GM12864 (cell line): ENCODE results near the gene TAGLN2.

Experiments
- DNase-seq: peaks from one replicate; pipeline ENCODE4 v3.0.0-alpha.2; 2011; ENCODE audit warnings: low read depth
- H3K4me3 ChIP-seq: 2 replicates; pipeline ENCODE4 v1.5.1; 2011; ENCODE audit warnings: mild to moderate bottlenecking, low read depth, low read length, control low read depth
- TF ChIP-seq, protein P1 (sequence below): IDR thresholded peaks from 2 replicates; pipeline ENCODE4 v1.5.1; 2011; ENCODE audit warnings: low read depth, mild to moderate bottlenecking, moderate library complexity, low read length, control low read depth, inconsistent platforms; ENCODE audit errors: missing control alignments

The TAGLN2 gene

DNA sequence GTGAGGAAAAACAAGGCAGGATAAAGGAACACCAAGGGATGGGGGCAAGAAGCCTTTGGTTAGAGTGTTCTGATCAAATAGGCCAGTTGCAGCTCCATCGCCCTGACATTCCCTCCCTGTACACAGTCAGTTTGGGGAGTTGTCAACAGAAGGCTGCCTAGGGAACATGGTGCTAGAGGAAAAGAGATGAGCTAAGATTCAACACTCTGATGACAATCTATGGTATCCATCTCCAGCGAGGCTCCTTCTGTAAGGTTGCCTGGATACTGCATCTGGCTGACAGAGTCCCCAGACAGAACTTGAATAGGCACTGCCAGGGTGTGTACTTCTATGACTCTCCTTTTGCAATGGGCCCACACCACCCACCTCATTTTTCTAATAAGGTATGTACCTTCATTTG lies 40.0 kb upstream of the TAGLN2 start:
- H3K4me3 ChIP-seq = no peak overlapping the region
- DNase-seq = no peak
- TF ChIP-seq, protein P1, sequence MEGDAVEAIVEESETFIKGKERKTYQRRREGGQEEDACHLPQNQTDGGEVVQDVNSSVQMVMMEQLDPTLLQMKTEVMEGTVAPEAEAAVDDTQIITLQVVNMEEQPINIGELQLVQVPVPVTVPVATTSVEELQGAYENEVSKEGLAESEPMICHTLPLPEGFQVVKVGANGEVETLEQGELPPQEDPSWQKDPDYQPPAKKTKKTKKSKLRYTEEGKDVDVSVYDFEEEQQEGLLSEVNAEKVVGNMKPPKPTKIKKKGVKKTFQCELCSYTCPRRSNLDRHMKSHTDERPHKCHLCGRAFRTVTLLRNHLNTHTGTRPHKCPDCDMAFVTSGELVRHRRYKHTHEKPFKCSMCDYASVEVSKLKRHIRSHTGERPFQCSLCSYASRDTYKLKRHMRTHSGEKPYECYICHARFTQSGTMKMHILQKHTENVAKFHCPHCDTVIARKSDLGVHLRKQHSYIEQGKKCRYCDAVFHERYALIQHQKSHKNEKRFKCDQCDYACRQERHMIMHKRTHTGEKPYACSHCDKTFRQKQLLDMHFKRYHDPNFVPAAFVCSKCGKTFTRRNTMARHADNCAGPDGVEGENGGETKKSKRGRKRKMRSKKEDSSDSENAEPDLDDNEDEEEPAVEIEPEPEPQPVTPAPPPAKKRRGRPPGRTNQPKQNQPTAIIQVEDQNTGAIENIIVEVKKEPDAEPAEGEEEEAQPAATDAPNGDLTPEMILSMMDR = no peak

DNA sequence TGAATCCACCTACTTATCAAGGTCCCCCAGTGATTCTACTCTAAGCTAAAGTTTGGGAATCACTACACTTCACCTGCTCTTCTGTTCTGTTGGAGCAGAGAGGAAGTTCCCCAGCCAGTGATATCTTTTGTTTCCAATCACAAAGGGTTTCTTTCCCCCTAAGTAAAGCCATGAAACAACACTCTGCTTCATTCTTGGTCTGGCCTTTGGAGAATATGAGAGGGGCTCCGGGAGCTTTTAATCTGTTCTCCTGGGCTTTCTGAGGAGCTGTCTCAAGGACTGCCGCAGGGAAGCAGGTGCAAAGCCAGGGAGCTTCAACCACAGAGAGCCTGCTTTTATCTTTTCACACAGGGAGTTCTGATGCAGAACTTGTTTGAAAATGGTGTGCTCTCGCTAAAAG lies 38.8 kb upstream of the TAGLN2 start:
- no peak overlapping the region for H3K4me3 ChIP-seq
- DNase-seq = no peak
- TF ChIP-seq, protein P1 = no peak

DNA sequence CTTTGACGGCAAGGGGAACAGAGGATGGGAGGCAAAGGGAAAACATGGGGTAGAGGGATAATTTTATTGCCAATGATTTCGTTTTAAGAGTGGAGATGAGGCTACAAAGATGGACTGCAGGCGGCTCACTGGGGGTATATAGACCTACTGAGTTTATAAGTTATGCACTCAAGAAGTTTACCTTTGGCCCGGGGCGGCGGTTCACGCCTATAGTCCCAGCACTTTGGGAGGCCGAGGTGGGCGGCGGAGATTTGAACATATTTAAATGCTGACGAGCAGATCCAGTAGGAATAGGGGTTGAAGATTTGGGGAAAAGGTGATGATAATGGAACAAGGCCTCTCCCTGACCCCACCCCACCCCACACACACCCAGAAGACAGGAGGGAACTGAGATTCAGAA lies 36.9 kb upstream of the TAGLN2 start:
- no peak overlapping the region for H3K4me3 ChIP-seq
- TF ChIP-seq, protein P1 = no peak
- no peak for DNase-seq

DNA sequence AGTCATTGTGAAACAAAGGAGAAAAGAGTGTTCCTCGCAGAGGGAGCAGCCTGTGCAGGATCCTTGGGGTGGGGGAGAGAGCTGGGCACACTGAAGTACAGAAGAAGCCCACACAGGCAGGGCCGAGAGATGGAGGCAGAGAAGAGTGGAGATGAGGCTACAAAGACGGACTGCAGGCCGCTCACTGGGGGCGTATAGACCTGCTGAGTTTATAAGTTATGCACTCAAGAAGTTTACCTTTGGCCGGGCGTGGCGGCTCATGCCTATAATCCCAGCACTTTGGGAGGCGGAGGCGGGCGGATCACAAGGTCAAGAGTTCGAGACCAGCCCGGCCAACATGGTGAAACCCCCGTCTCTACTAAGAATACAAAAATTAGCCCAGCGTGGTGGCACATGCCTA lies 36.3 kb upstream of the TAGLN2 start:
- TF ChIP-seq, protein P1 = no peak
- no peak overlapping the region for H3K4me3 ChIP-seq
- no peak for DNase-seq

DNA sequence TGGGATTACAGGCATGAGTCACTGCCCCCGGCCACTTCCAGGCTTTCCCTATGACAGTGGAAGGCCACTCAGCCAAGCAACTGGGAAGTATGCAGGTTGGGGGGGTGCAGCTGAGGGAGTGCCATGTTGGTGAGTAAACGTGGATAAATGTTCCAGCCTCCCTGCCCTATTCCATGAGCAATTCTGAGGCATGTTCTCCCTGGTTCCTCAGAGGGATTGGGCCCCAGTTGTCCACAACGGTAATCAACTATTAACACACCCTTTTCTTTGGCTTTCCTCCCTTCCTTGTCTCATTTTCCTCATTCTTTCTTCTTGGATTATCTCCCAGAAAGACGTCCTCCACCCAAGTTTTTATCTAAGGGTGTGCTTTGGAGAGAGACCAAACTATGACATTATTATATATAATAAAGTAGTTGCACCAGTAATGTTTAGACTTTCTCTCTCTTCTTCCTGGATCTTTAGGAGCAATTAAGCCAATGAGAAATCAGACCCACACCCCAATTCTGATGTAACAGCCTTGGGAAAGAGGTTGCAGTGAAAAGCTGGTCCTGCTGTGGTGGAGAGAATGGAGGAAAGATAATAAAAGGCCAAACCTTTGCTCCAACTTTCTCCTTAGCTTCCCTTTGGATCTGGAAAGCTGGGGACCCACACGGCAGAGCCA lies 35.5 kb upstream of the TAGLN2 start:
- no peak overlapping the region for H3K4me3 ChIP-seq
- DNase-seq = no peak

DNA sequence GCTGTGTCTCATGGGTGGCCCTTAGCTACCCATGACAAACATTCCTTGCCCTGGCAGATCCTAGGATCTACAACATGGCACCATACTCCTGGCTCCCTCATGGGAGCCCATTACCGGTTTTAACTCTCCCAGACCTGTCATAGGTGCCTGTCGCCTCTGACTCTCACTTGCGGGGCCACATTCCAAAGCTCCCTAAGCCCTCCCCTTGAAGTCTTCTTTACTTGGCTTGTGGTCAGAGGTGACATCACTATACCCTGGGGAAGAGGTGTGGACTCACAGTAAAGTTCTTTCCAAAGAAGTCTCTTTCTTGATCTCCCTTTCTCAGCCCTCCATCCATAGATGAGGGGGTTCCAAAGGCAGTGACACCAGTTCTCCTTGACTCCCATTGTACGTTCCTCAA lies 34.1 kb upstream of the TAGLN2 start:
- DNase-seq = no peak
- TF ChIP-seq, protein P1 = no peak

More for the DNA sequence above, 35.5 kb upstream of the TAGLN2 start:
- TF ChIP-seq, protein P1 = no peak

DNA sequence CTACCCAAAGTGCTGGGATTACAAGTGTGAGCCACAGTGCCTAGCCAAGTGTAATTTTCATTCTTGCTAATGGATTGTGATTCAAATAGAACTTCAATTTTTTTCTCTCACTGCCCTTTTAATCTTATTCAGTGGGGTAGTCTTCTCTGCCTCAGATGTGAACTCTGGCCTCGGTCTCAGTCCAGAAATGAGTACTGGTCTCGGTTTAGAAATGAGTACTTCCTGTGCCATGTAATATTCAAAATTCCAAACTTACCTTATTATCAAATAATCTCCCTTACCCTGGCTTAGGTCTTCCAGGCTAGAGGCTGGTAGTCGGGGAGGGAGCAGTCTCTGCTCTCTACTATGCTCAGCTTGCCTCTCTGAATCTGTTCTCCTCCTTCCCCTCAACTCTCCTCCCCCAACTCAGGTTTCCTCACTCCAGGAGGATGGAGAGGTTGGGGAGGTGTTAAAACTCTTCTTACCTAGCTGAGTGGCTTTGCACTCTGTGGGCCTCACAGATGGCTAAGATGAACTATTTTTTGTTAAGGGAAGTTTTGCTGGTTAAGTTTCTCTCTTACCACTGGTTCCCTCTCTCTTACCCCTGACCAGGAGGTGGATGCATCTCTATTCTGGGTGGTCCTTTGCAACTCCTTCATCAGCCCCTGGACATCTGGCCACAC lies 33.5 kb upstream of the TAGLN2 start:
- no peak for DNase-seq
- TF ChIP-seq, protein P1 = no peak
- no peak overlapping the region for H3K4me3 ChIP-seq

More for the DNA sequence above, 34.1 kb upstream of the TAGLN2 start:
- no peak overlapping the region for H3K4me3 ChIP-seq
